Activated CD4-positive, alpha-beta memory T cell treated with anti-CD3 and anti-CD28 coated beads for 36 hours (primary cell): ENCODE measurements around the gene MCM6. TPM values are rescaled to one million over a fixed set of nuclear protein-coding genes. Genes with fewer than 3 reads are reported as not detected.

Experiments
- CTCF ChIA-PET: fragments of 350-600 bp; sonication (Branson Sonifier 250); formaldehyde crosslinking; loops from one replicate; lab custom pipeline; 2021; ENCODE audit warnings: antibody characterized with exemption, inconsistent platforms; lab: Charles Lee
- POLR2A ChIA-PET: fragments of 350-600 bp; sonication (Branson Sonifier 250); formaldehyde crosslinking; loops from one replicate; lab custom pipeline; 2021; ENCODE audit warnings: antibody characterized with exemption; lab: Charles Lee
- DNase-seq: peaks from one replicate; pipeline ENCODE4 v3.0.0-alpha.2; 2020
- H3K27ac Mint-ChIP-seq: one replicate; pipeline ENCODE4 v1.8.0; 2021; ENCODE audit warnings: mixed read lengths
- H3K27me3 Mint-ChIP-seq: one replicate; pipeline ENCODE4 v1.8.0; 2021; ENCODE audit warnings: mixed read lengths
- H3K36me3 Mint-ChIP-seq: one replicate; pipeline ENCODE4 v1.8.0; 2021; ENCODE audit warnings: mixed read lengths
- H3K4me1 Mint-ChIP-seq: one replicate; pipeline ENCODE4 v1.8.0; 2021; ENCODE audit warnings: low read depth, mixed read lengths
- H3K4me3 Mint-ChIP-seq: one replicate; pipeline ENCODE4 v1.8.0; 2021; ENCODE audit warnings: mild to moderate bottlenecking, mixed read lengths
- H3K9me3 Mint-ChIP-seq: one replicate; pipeline ENCODE4 v1.8.0; 2021; ENCODE audit warnings: mixed read lengths
- intact Hi-C: fragments of 100-400 bp; cut with micrococcal nuclease; formaldehyde crosslinking; loops from one replicate; pipeline ENCODE4 v1.15.1; 2023
- total RNA-seq, 2 experiments: library from RNA; stranded (reverse); gene quantifications; one replicate each; pipeline ENCODE4 v1.2.3, GENCODE V29; 2021

The MCM6 gene
- total RNA-seq, 2 experiments from 2014 or later, result 280 to 284 TPM

GRCh38 chr2:135838502-135838901 is 37.7 kb downstream of the MCM6 start:
- H3K4me3 Mint-ChIP-seq, result no peak overlapping the region
- peaks cover 31% of the 10 kb centered on the region for H3K36me3 Mint-ChIP-seq
- intact Hi-C loops, result no loop called here
- POLR2A ChIA-PET, result interaction anchor here (0.6 kb wide), 1 partner anchor 544 kb away, joined by 5 read pairs; no protein-coding TSS in a partner anchor
- no peak for DNase-seq
- no peaks in the 10 kb centered on the region for H3K9me3 Mint-ChIP-seq
- H3K27me3 Mint-ChIP-seq, result no peaks in the 10 kb centered on the region
- no peak overlapping the region for H3K27ac Mint-ChIP-seq
- peaks cover 11% of the 10 kb centered on the region for H3K4me1 Mint-ChIP-seq
- CTCF ChIA-PET, result interaction anchor here (0.6 to 1.4 kb wide), 3 partner anchors 18 to 43 kb away, joined by 3 to 5 read pairs (median 3); no protein-coding TSS in a partner anchor

GRCh38 chr2:135836596-135837270 is 39.5 kb downstream of the MCM6 start, which contains the start of gene LCT:
LCT (minus strand) TSS chr2:135837184; CDS start chr2:135837169, 15 bp downstream.
- Mint-ChIP-seq H3K27me3 (no peaks in the 10 kb centered on the region), H3K9me3 (no peaks in the 10 kb centered on the region), H3K27ac (no peak within 1 kb of the TSS), H3K4me3 (no peak within 1 kb of the TSS), H3K4me1 (peaks cover 11% of the 10 kb centered on the region), H3K36me3 (peaks cover 17% of the 10 kb centered on the region)
- CTCF ChIA-PET, result interaction anchor here (1.2 kb wide), 1 partner anchor 39 kb away, joined by 3 read pairs; no protein-coding TSS in a partner anchor
- POLR2A ChIA-PET, result no interaction called here
- intact Hi-C loops, result no loop called here
- DNase-seq, result no peak

DNA sequence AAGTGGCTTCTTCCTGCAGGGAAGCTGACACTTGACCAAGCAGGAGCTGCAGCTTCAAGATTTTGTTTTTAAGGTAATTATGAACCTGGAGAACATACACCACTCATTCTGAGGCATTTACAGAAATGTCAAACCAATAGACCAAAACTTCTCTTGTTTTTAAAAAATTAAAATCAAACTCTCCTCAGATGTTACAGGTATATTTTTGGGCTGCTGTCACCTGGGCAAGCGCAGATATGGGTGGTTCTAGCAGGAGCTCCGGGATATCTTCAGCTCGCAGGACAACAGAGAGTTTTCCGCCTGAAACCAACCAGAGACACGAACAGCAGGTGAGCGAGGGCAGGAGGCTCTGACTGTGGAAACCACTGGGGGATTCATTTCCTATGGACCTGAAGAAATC is 43.4 kb downstream of the MCM6 start:
- Mint-ChIP-seq H3K9me3 (no peaks in the 10 kb centered on the region), H3K4me1 (peaks cover 2% of the 10 kb centered on the region), H3K27me3 (no peaks in the 10 kb centered on the region), H3K36me3 (peaks cover 3% of the 10 kb centered on the region), H3K27ac (no peak overlapping the region), H3K4me3 (no peak overlapping the region)
- ChIA-PET POLR2A (interaction anchor here (0.6 kb wide), 1 partner anchor 43 kb away, joined by 3 read pairs; no protein-coding TSS in a partner anchor), CTCF (no interaction called here)
- DNase-seq, result no peak
- intact Hi-C loops, result no loop called here

GRCh38 chr2:135831180-135831812 is 44.9 kb downstream of the MCM6 start:
- CTCF ChIA-PET, result interaction anchor here (0.7 kb wide), 1 partner anchor 307 kb away, joined by 3 read pairs; no protein-coding TSS in a partner anchor
- no peak overlapping the region for H3K27ac Mint-ChIP-seq
- H3K4me3 Mint-ChIP-seq, result no peak overlapping the region
- no peaks in the 10 kb centered on the region for H3K9me3 Mint-ChIP-seq
- peaks cover 2% of the 10 kb centered on the region for H3K4me1 Mint-ChIP-seq
- no peaks in the 10 kb centered on the region for H3K36me3 Mint-ChIP-seq
- POLR2A ChIA-PET, result no interaction called here
- intact Hi-C loops, result no loop called here
- DNase-seq, result no peak
- no peaks in the 10 kb centered on the region for H3K27me3 Mint-ChIP-seq

GRCh38 chr2:135829378-135830135 is 46.7 kb downstream of the MCM6 start:
- Mint-ChIP-seq H3K27me3 (no peaks in the 10 kb centered on the region), H3K27ac (no peak overlapping the region), H3K9me3 (no peaks in the 10 kb centered on the region), H3K36me3 (no peaks in the 10 kb centered on the region), H3K4me1 (no peaks in the 10 kb centered on the region), H3K4me3 (no peak overlapping the region)
- DNase-seq, result no peak
- intact Hi-C loops, result no loop called here
- ChIA-PET CTCF (no interaction called here), POLR2A (no interaction called here)

DNA sequence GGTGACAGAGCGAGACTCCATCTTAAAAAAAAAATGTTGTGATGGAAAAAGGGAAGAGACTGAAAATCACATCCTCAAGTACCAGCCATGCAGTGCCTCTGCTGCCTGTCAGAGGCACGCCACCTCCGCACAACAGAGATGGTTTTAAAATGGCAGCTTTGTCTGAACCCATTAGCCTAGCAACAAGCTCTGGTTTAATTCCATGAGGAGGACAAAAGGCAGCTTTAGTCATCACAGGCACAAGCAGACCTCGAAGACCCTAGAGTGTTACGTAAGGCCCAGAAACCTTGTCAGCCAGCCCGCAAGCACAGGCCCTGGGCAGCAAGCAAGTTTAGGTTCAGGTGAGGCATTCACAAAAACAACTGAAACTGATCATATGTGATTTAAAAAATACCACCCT is 49.7 kb downstream of the MCM6 start:
- ChIA-PET CTCF (no interaction called here), POLR2A (interaction anchor here (0.6 kb wide), 1 partner anchor 32 kb away, joined by 4 read pairs; no protein-coding TSS in a partner anchor)
- intact Hi-C loops, result no loop called here
- Mint-ChIP-seq H3K9me3 (peaks cover 12% of the 10 kb centered on the region), H3K27ac (no peak overlapping the region), H3K36me3 (peaks cover 9% of the 10 kb centered on the region), H3K4me1 (peaks cover 3% of the 10 kb centered on the region), H3K27me3 (no peaks in the 10 kb centered on the region), H3K4me3 (no peak overlapping the region)
- DNase-seq, result no peak

DNA sequence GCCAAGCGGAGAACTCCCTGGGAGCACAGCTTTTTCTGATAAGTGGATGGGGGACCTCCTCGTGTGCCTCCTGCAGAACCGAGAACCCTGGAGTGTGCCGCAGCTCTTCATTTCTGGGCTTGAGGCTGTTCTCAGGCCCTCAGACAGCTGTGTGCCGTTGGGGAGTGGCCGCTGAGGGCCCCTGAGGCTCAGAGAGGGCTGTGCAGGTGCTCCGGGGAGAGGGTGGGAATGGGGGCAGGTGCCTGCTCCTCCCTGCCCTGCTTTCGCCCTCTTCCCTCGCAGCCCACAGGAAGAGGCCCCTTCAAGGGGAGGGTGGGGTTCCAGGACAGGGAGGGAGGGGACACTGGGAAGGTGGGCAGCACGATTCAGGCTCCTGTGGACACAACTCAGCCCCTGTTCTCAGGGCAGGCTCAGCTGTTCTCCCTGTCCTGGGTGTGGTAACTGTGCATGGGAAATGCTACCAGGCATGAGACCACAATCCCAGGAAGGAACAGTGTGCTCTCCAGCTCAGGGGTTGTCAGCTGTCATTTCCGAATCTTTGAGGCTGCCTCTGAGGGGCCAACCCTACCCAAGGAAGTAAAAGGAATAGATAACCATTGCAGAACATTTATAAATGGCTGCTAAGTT is 50.6 kb downstream of the MCM6 start:
- Mint-ChIP-seq H3K4me3 (no peak overlapping the region), H3K27ac (no peak overlapping the region), H3K9me3 (peaks cover 12% of the 10 kb centered on the region), H3K36me3 (peaks cover 9% of the 10 kb centered on the region), H3K27me3 (no peaks in the 10 kb centered on the region), H3K4me1 (peaks cover 9% of the 10 kb centered on the region)
- CTCF ChIA-PET, result interaction anchor here (2.6 kb wide), 1 partner anchor 28 kb away, joined by 12 read pairs; no protein-coding TSS in a partner anchor
- DNase-seq, result no peak
- POLR2A ChIA-PET, result no interaction called here
- intact Hi-C loops, result no loop called here

- POLR2A ChIA-PET, result no interaction called here
- Mint-ChIP-seq H3K9me3 (peaks cover 12% of the 10 kb centered on the region), H3K4me1 (peaks cover 15% of the 10 kb centered on the region), H3K36me3 (peaks cover 9% of the 10 kb centered on the region), H3K27me3 (no peaks in the 10 kb centered on the region), H3K27ac (no peak overlapping the region), H3K4me3 (no peak overlapping the region)
- intact Hi-C loops, result no loop called here
- no peak for DNase-seq
- CTCF ChIA-PET, result interaction anchor here (2.6 kb wide), 1 partner anchor 27 kb away, joined by 12 read pairs; no protein-coding TSS in a partner anchor
Measured at GRCh38 chr2:135825131-135825530, 51.1 kb downstream of the MCM6 start.

- Mint-ChIP-seq H3K36me3 (peaks cover 9% of the 10 kb centered on the region), H3K27ac (no peak overlapping the region), H3K9me3 (peaks cover 12% of the 10 kb centered on the region), H3K4me1 (peaks cover 28% of the 10 kb centered on the region), H3K27me3 (no peaks in the 10 kb centered on the region), H3K4me3 (no peak overlapping the region)
- intact Hi-C loops, result no loop called here
- DNase-seq, result no peak
- ChIA-PET POLR2A (no interaction called here), CTCF (interaction anchor here (2.6 kb wide), 1 partner anchor 25 kb away, joined by 12 read pairs; no protein-coding TSS in a partner anchor)
Measured at GRCh38 chr2:135822855-135823254, 53.4 kb downstream of the MCM6 start.

DNA sequence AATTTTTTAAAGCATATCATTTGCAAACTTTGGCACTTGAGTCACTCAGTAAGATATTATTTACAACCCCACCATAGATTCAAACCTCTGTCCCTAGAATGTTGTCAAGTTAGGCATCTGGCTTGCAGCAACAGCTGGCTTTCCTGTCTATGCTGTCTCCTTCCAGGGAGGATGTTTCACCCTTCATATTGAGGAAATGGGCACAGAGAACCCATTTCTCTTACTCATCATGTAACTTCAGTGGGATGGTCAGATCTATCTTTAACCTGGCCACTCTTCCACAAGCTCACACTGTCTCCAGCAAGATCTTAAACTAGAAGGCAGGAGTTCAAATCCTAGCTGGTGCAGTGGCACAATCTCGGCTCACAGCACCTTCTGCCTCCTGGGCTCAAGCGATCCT is 55.1 kb downstream of the MCM6 start:
- intact Hi-C loops, result loop anchor here (2.0 kb wide), 1 partner anchor 314 kb away; no protein-coding TSS in a partner anchor
- no peak for DNase-seq
- CTCF ChIA-PET, result interaction anchor here (1.0 to 11.1 kb wide), 2 partner anchors 19 to 24 kb away, joined by 3 to 77 read pairs; no protein-coding TSS in a partner anchor
- Mint-ChIP-seq H3K4me1 (peaks cover 28% of the 10 kb centered on the region), H3K27me3 (no peaks in the 10 kb centered on the region), H3K36me3 (peaks cover 9% of the 10 kb centered on the region), H3K27ac (peak overlapping the region; percentile 52), H3K4me3 (no peak overlapping the region), H3K9me3 (peaks cover 12% of the 10 kb centered on the region)
- POLR2A ChIA-PET, result no interaction called here

DNA sequence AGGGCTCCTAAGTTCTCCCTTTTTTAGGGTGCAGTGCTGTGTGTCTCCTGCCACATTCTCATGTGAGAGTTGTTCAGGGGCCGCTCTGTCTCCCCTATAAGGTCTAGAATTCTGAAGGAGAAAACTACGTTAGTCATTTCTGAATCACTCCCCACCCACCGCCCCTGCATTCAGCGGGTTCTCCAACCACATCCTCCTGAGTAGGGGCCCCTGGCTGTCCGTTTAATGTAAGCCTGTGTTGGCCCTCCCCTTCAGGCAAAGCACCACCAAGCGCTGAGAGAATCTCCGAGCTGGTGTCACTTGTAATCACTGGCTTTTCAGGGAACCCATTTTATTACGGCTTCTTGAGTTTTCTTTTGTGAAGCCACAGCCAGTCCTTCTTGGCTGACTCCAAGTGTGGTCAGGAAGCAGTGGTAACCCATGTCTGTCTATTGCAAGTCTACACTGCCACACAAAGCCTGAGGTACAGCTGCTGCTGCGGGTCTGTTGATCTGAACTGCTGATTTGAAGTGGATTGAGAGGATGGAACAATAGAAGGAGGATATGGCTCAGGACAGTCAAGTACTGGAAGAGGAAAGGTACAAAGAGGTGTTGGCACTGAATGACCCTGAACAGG is 56.1 kb downstream of the MCM6 start:
- POLR2A ChIA-PET, result interaction anchor here (1.0 to 1.5 kb wide), 2 partner anchors 20 to 56 kb away, joined by 3 to 11 read pairs; partner anchors contain the start of gene MCM6
- DNase-seq, result peak; percentile 94
- CTCF ChIA-PET, result interaction anchor here (0.6 to 11.1 kb wide), 8 partner anchors 12 to 566 kb away, joined by 3 to 77 read pairs (median 3); no protein-coding TSS in a partner anchor
- peaks cover 12% of the 10 kb centered on the region for H3K9me3 Mint-ChIP-seq
- intact Hi-C loops, result loop anchor here (1.0 to 2.0 kb wide), 5 partner anchors 23 to 902 kb away; partner anchors contain the start of genes CCNT2 and MCM6
- H3K4me3 Mint-ChIP-seq, result peak overlapping the region; percentile 61
- peak overlapping the region; percentile 78 for H3K27ac Mint-ChIP-seq
- peaks cover 9% of the 10 kb centered on the region for H3K36me3 Mint-ChIP-seq
- H3K4me1 Mint-ChIP-seq, result peaks cover 38% of the 10 kb centered on the region
- H3K27me3 Mint-ChIP-seq, result no peaks in the 10 kb centered on the region
